ENCODE measurements around the gene MAFB.

The MAFB gene

GRCh38 chr20:40646361-40646760 lies 42.7 kb downstream of the MAFB start:
- POLR2A ChIA-PET = no interaction called here
- Histone ChIP-seq H3K4me1 (ENCODE audit: control insufficient read depth, insufficient read depth, low read length) (no peaks in the 10 kb centered on the region), H3K27ac (ENCODE audit: extremely low read depth, low read depth, low read length) (no peak overlapping the region), H3K36me3 (ENCODE audit: control insufficient read depth in 2 of 2, insufficient read depth in 1 of 2, low read length in 2 of 2) (no peaks in the 10 kb centered on the region), H3K9me3 (ENCODE audit: control insufficient read depth, insufficient read depth, low read depth, low read length) (no peaks in the 10 kb centered on the region), H3K4me3 (ENCODE audit: low read depth, low read length) (no peak overlapping the region)
- TF ChIP-seq ZNF18 (tag by site-specific recombination; IDR thresholded peaks at IDR 0.05) (no peak), ZNF626 (tag by site-specific recombination; IDR thresholded peaks at IDR 0.05) (no peak), ZIC2 (tag by site-specific recombination; IDR thresholded peaks at IDR 0.05) (peak; percentile 54), ZNF510 (tag by site-specific recombination; IDR thresholded peaks at IDR 0.05; ENCODE audit: insufficient replicate concordance) (no peak), ZSCAN30 (tag by site-specific recombination; IDR thresholded peaks at IDR 0.05) (no peak), SP7 (tag by site-specific recombination; IDR thresholded peaks at IDR 0.05) (peak; percentile 87), ZNF341 (tag by site-specific recombination; IDR thresholded peaks at IDR 0.05; ENCODE audit: low read depth) (0 out of 2 replicates have a peak, but pooled peaks have one; percentile 7), ZFP37 (tag by site-specific recombination; IDR thresholded peaks at IDR 0.05) (no peak), ZNF324 (tag by site-specific recombination; IDR thresholded peaks at IDR 0.05) (no peak), ZNF202 (tag by site-specific recombination; IDR thresholded peaks at IDR 0.05; ENCODE audit: borderline replicate concordance) (no peak), REST (tag by site-specific recombination; IDR thresholded peaks at IDR 0.05) (no peak), ZNF398 (tag by site-specific recombination; IDR thresholded peaks at IDR 0.05) (peak; percentile 61; the same call in 1 of the 2 replicates), GLIS1 (tag by site-specific recombination; IDR thresholded peaks at IDR 0.05) (peak; percentile 13; the same call in 1 of the 2 replicates)
- CTCF ChIA-PET = no interaction called here

GRCh38 chr20:40644863-40645262 lies 44.2 kb downstream of the MAFB start:
- no peaks in the 10 kb centered on the region for H3K4me1 ChIP-seq (ENCODE audit: control insufficient read depth, insufficient read depth, low read length)
- H3K27ac ChIP-seq (ENCODE audit: extremely low read depth, low read depth, low read length) = no peak overlapping the region
- POLR2A ChIA-PET = no interaction called here
- H3K9me3 ChIP-seq (ENCODE audit: control insufficient read depth, insufficient read depth, low read depth, low read length) = no peaks in the 10 kb centered on the region
- H3K4me3 ChIP-seq (ENCODE audit: low read depth, low read length) = no peak overlapping the region
- no peaks in the 10 kb centered on the region for H3K36me3 ChIP-seq (ENCODE audit: control insufficient read depth in 2 of 2, insufficient read depth in 1 of 2, low read length in 2 of 2)
- CTCF ChIA-PET = no interaction called here
- no peak for TF ChIP-seq ZNF518A (tag by site-specific recombination; conservative IDR thresholded peaks at IDR 0.05; ENCODE audit: low read depth)
- no peak for TF ChIP-seq ZNF114 (tag by site-specific recombination; IDR thresholded peaks at IDR 0.05)
- TF ChIP-seq GLI2 (tag by site-specific recombination; IDR thresholded peaks at IDR 0.05; ENCODE audit: borderline replicate concordance, low read depth) = no peak
- TF ChIP-seq PRDM6 (tag by site-specific recombination; IDR thresholded peaks at IDR 0.05) = no peak
- no peak for TF ChIP-seq WT1 (tag by site-specific recombination; IDR thresholded peaks at IDR 0.05)
- no peak for TF ChIP-seq ZNF37A (tag by site-specific recombination; IDR thresholded peaks at IDR 0.05)
- no peak for TF ChIP-seq YY2 (tag by site-specific recombination; IDR thresholded peaks at IDR 0.05)
- TF ChIP-seq ZNF132 (tag by site-specific recombination; IDR thresholded peaks at IDR 0.05; ENCODE audit: borderline replicate concordance) = no peak
- TF ChIP-seq ZNF302 (tag by site-specific recombination; IDR thresholded peaks at IDR 0.05; ENCODE audit: low read depth) = no peak

Measured in HEK293 (cell line).